Stomach (tissue), 9 donors: ENCODE results near the gene NPB. TPM values are rescaled to one million over a fixed set of nuclear protein-coding genes. Genes with fewer than 3 reads are reported as not detected.

Experiments
- DNase-seq, 2 donors: peaks; one replicate each; pipeline versions ENCODE4 v3.0.0 to v3.0.0-alpha.2; 2013 to 2019
- H3K27ac ChIP-seq, 5 donors: fragments of 200-600 bp in 4 of 5; sonication (generic) in 4 of 5; one replicate each; pipeline ENCODE4 v1.5.1; 2013 to 2019; ENCODE audit warnings: mild to moderate bottlenecking in 1 of 5, moderate library complexity in 1 of 5
- H3K27me3 ChIP-seq, 3 donors: fragments of 200-600 bp; sonication (generic); one replicate each; pipeline ENCODE4 v1.5.1; 2017 to 2019; ENCODE audit warnings: mixed run types in 1 of 3
- H3K36me3 ChIP-seq, 4 donors: fragments of 200-600 bp; sonication (generic); 1 replicate in 3 of 4; 2 replicates in 1 of 4; pipeline ENCODE4 v1.5.1; 2016 to 2019
- H3K4me1 ChIP-seq, 4 donors: fragments of 200-600 bp; sonication (generic); one replicate each; pipeline ENCODE4 v1.5.1; 2016 to 2019
- H3K4me3 ChIP-seq, 4 donors: fragments of 200-600 bp; sonication (generic) in 3 of 4; one replicate each; pipeline ENCODE4 v1.5.1; 2016 to 2019; ENCODE audit warnings: mild to moderate bottlenecking in 1 of 4
- H3K9me3 ChIP-seq, 4 donors: fragments of 200-600 bp; sonication (generic); one replicate each; pipeline ENCODE4 v1.5.1; 2016 to 2019
- EP300 ChIP-seq: sonication (generic); formaldehyde crosslinking; IDR thresholded peaks from one replicate; pipeline ENCODE4 v1.6.1; 2017; ENCODE audit warnings: antibody characterized with exemption
- POLR2A ChIP-seq, 4 donors: fragments of 450-650 bp; IDR thresholded peaks; one replicate each; pipeline ENCODE4 v1.6.1; 2016; ENCODE audit warnings: antibody characterized with exemption in 4 of 4, control low read depth in 2 of 4, mild to moderate bottlenecking in 1 of 4, moderate library complexity in 1 of 4
- POLR2AphosphoS5 ChIP-seq, 3 donors: sonication (generic); formaldehyde crosslinking; IDR thresholded peaks; one replicate each; pipeline ENCODE4 v1.6.1; 2016; ENCODE audit warnings: antibody characterized with exemption in 3 of 3
- WGBS, 5 donors: extraction: QIAGEN DNeasy Blood & Tissue Kit in 3 of 5; methylation state at CpG; one replicate each; pipeline versions ENCODE4 v1.1.5 to v1.1.7; 2013 to 2018; 5-methylcytosine and 5-hydroxymethylcytosine counted together
- intact Hi-C: fragments of 100-400 bp; cut with DNase I; formaldehyde crosslinking; loops from one replicate; pipeline ENCODE4 v1.15.1; 2023; ENCODE audit warnings: low total_unique reads
- polyA plus RNA-seq, 3 donors: library from polyadenylated mRNA; stranded (reverse); fragments of 200-250 nt; gene quantifications; one replicate each; pipeline ENCODE4 v1.2.3, GENCODE V29; 2013
- total RNA-seq, 5 donors: library from RNA; depleted of rRNA; stranded (reverse); fragments of >200 nt; gene quantifications; one replicate each; pipeline versions ENCODE4 v1.1.0 to v1.2.3, GENCODE V29; 2014 to 2016
- TF ChIP-seq, protein P1 (sequence below), 7 experiments: fragments of 450-650 bp in 4 of 7; fragments of 200-600 bp in 3 of 7; sonication (generic) in 3 of 7; IDR thresholded peaks; one replicate each; pipeline ENCODE4 v1.5.1; 2016 to 2019; ENCODE audit warnings: antibody characterized with exemption in 7 of 7, control low read depth in 2 of 7, mild to moderate bottlenecking in 1 of 7
- donor health status: healthy with polysubstance abuse.
- donor health status: Bipolar disorder and iron deficiency.
- donor health status: healthy.

The NPB gene
- total and polyA plus RNA-seq, 8 donors = 0.83 to 2.0 (median 1.2) TPM; not detected in 4

GRCh38 chr17:81922566-81923301 lies 20.7 kb downstream of the NPB start:
- Histone ChIP-seq H3K4me3 (peak overlapping the region; percentile 28 to 41 (median 36)), H3K36me3 (peaks cover 23 to 39% (median 30%) of the 10 kb centered on the region in 4 donors), H3K27ac (peak overlapping the region; percentile 29 to 99 (median 98)), H3K4me1 (peaks cover 59 to 89% (median 81%) of the 10 kb centered on the region in 4 donors), H3K27me3 (no peaks in the 10 kb centered on the region), H3K9me3 (no peaks in the 10 kb centered on the region)
- intact Hi-C loops = no loop called here
- no peak for DNase-seq
- 81 to 90% (median 88%) methylated on average over 42 to 58 of the region's 58 CpGs for WGBS, 5 donors
- TF ChIP-seq POLR2AphosphoS5 (IDR thresholded peaks at IDR 0.05) = no peak
- TF ChIP-seq, protein P1, sequence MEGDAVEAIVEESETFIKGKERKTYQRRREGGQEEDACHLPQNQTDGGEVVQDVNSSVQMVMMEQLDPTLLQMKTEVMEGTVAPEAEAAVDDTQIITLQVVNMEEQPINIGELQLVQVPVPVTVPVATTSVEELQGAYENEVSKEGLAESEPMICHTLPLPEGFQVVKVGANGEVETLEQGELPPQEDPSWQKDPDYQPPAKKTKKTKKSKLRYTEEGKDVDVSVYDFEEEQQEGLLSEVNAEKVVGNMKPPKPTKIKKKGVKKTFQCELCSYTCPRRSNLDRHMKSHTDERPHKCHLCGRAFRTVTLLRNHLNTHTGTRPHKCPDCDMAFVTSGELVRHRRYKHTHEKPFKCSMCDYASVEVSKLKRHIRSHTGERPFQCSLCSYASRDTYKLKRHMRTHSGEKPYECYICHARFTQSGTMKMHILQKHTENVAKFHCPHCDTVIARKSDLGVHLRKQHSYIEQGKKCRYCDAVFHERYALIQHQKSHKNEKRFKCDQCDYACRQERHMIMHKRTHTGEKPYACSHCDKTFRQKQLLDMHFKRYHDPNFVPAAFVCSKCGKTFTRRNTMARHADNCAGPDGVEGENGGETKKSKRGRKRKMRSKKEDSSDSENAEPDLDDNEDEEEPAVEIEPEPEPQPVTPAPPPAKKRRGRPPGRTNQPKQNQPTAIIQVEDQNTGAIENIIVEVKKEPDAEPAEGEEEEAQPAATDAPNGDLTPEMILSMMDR (IDR thresholded peaks at IDR 0.05) = no peak
- no peak for TF ChIP-seq POLR2A (IDR thresholded peaks at IDR 0.05)
- TF ChIP-seq EP300 = no peak

DNA sequence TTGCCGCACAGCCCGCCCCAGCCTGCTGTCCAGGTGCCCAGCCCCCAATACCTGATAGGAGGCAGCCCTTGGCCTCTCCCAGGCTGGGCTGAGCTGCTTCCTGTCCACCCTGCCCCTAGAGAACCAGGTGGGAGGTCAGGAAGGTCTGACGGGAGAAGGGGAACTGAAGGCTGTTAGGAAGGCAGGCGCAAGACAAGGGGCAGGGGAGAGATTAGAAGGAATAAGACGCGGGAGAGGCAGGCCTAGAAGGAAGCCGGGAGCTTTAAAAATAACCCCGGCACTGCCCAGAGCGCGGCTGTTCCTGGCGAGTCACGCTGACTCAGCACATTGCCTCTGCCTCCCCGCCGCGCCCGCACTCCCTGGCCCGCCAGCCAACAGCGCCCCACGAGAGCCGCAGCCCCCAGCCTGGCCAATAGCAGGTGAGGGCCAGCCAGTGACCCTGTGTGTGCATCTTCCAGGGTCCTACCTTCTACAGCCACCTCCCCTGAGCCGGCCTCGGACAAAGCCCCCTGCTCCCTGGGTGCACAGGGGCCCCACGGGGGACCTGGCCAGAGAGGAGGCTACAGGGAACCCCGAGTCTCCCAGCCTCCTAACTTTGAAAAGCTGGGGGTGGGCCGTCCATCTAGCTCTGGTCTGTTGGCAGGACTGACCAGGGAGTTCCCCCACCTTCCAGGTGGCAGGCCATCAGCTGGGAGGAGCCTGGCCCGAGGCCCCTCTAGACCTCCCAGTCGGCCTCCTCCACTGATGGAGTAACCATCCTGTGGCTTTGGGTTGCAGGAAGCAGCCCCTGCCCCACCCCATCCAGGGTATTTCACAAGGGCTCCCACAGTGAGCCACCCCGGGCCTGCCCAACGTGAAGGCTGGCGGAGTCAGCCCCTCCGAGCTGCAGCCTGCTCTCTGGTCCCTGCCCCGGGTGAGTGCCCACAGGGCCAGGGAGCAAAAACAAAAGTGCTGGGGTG lies 21.5 kb downstream of the NPB start:
- intact Hi-C loops = no loop called here
- TF ChIP-seq POLR2A (IDR thresholded peaks at IDR 0.05) = no peak
- TF ChIP-seq, protein P1 (IDR thresholded peaks at IDR 0.05) = no peak
- TF ChIP-seq EP300 = no peak
- TF ChIP-seq POLR2AphosphoS5 (IDR thresholded peaks at IDR 0.05) = peak in 2 of 3 donors; percentile 59 to 64
- 7 to 26% (median 21%) methylated on average over 14 to 32 of the region's 32 CpGs for WGBS, 5 donors
- H3K4me3 ChIP-seq = peak overlapping the region; percentile 28 to 41 (median 36)
- peak; percentile 85 to 93 for DNase-seq
- H3K27ac ChIP-seq = peak overlapping the region; percentile 77 to 99 (median 98)
- peaks cover 62 to 91% (median 84%) of the 10 kb centered on the region in 4 donors for H3K4me1 ChIP-seq
- H3K9me3 ChIP-seq = no peaks in the 10 kb centered on the region
- peaks cover 0 to 6% (median under 1%) of the 10 kb centered on the region in 3 donors for H3K27me3 ChIP-seq
- H3K36me3 ChIP-seq = peaks cover 23 to 39% (median 30%) of the 10 kb centered on the region in 4 donors

- Histone ChIP-seq H3K27me3 (peaks cover 0 to 19% (median 6%) of the 10 kb centered on the region in 3 donors), H3K4me3 (peak overlapping the region in 2 of 4 donors; percentile 38 to 41), H3K9me3 (no peaks in the 10 kb centered on the region), H3K36me3 (peaks cover 16 to 28% (median 26%) of the 10 kb centered on the region in 4 donors), H3K4me1 (peaks cover 53 to 82% (median 78%) of the 10 kb centered on the region in 4 donors), H3K27ac (peak overlapping the region; percentile 1 to 99 (median 98))
- WGBS, 5 donors = 52 to 76% (median 54%) methylated on average over 6 to 21 of the region's 21 CpGs
- intact Hi-C loops = no loop called here
- peak in 1 of 2 donors; percentile 72 for DNase-seq
- no peak for TF ChIP-seq EP300
- TF ChIP-seq, protein P1 (IDR thresholded peaks at IDR 0.05) = no peak
- no peak for TF ChIP-seq POLR2A (IDR thresholded peaks at IDR 0.05)
- TF ChIP-seq POLR2AphosphoS5 (IDR thresholded peaks at IDR 0.05) = no peak
These were observed 22.8 kb downstream of the NPB start for GRCh38 chr17:81924557-81925532.
